HCT116 (cell line): ENCODE measurements around the gene NRXN2.

Experiments used
- EZH2 ChIP-seq: fragments of 200-600 bp; sonication (generic); IDR thresholded peaks from 2 replicates; pipeline ENCODE4 v1.6.1; 2017; ENCODE audit warnings: antibody characterized with exemption, mixed run types
- POLR2A ChIP-seq: IDR thresholded peaks from 2 replicates; pipeline ENCODE4 v1.7.0; 2011; ENCODE audit warnings: borderline replicate concordance; ENCODE audit not compliant: insufficient read depth, insufficient read length; ENCODE audit errors: extremely low read depth
- TF ChIP-seq, protein P1 (sequence below), 3 experiments: fragments of 200-600 bp in 1 of 3; sonication (generic) in 1 of 3; IDR thresholded peaks in 2 of 3; conservative IDR thresholded peaks in 1 of 3; 2 replicates each; pipeline ENCODE4 v1.5.1; 2012 to 2017; ENCODE audit warnings: low read depth in 2 of 3, low read length in 2 of 3, antibody characterized with exemption in 1 of 3, borderline replicate concordance in 1 of 3, control low read depth in 1 of 3, mild to moderate bottlenecking in 1 of 3, mixed read lengths in 1 of 3, mixed run types in 1 of 3, moderate library complexity in 1 of 3; ENCODE audit not compliant: insufficient read depth in 1 of 3
- TF ChIP-seq, protein P2 (sequence below): IDR thresholded peaks from 2 replicates; pipeline ENCODE4 v1.6.1; 2011; ENCODE audit warnings: mild to moderate bottlenecking, low read length, moderate library complexity; ENCODE audit not compliant: insufficient replicate concordance; ENCODE audit errors: extremely low read depth

DNA sequence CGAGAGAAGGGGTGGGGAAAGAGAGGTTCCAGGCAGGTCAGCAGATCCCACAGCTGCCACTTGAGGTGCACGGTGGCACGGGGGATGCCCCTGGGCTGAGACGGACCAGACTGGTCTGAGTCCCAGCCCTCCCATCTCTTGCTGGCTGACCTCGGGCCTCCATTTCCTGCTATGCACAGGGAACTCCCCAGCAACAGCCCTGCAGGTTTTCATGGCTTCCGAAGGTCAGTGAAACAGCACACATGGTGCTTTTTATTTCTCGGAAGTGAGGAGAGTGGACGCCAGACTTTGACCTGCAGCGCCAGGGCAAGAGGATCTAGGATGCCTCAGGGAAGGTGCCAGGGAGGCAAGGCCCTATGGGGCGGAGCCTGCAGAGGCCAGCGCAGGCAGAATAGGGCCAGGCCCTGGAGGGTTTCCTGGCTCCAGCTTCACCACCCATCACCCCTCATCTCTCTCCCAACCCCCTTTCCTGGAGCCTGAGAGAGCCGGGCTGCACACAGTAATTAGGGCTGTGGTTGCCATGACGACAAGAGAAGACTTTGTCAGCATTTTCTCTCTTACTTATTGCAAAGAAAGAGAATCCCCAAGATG, 102.5 kb downstream of the NRXN2 start:
- TF ChIP-seq, protein P1, sequence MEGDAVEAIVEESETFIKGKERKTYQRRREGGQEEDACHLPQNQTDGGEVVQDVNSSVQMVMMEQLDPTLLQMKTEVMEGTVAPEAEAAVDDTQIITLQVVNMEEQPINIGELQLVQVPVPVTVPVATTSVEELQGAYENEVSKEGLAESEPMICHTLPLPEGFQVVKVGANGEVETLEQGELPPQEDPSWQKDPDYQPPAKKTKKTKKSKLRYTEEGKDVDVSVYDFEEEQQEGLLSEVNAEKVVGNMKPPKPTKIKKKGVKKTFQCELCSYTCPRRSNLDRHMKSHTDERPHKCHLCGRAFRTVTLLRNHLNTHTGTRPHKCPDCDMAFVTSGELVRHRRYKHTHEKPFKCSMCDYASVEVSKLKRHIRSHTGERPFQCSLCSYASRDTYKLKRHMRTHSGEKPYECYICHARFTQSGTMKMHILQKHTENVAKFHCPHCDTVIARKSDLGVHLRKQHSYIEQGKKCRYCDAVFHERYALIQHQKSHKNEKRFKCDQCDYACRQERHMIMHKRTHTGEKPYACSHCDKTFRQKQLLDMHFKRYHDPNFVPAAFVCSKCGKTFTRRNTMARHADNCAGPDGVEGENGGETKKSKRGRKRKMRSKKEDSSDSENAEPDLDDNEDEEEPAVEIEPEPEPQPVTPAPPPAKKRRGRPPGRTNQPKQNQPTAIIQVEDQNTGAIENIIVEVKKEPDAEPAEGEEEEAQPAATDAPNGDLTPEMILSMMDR (IDR thresholded peaks at IDR 0.05 in 2 of 3, conservative IDR thresholded peaks at IDR 0.05 in 1 of 3; ENCODE audit: borderline replicate concordance in 1 of 3, insufficient read depth in 1 of 3, low read depth in 2 of 3, low read length in 2 of 3): no peak
- TF ChIP-seq POLR2A (no peak), EZH2 (no peak)
- TF ChIP-seq, protein P2, sequence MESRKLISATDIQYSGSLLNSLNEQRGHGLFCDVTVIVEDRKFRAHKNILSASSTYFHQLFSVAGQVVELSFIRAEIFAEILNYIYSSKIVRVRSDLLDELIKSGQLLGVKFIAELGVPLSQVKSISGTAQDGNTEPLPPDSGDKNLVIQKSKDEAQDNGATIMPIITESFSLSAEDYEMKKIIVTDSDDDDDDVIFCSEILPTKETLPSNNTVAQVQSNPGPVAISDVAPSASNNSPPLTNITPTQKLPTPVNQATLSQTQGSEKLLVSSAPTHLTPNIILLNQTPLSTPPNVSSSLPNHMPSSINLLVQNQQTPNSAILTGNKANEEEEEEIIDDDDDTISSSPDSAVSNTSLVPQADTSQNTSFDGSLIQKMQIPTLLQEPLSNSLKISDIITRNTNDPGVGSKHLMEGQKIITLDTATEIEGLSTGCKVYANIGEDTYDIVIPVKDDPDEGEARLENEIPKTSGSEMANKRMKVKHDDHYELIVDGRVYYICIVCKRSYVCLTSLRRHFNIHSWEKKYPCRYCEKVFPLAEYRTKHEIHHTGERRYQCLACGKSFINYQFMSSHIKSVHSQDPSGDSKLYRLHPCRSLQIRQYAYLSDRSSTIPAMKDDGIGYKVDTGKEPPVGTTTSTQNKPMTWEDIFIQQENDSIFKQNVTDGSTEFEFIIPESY: no peak
